DOHH2 (cell line): ENCODE results near the gene USP13.

Experiments used
- H3F3A ChIP-seq: fragments of 200-600 bp; sonication (generic), shearing (Covaris generic); 2 replicates; pipeline ENCODE4 v1.6.0; 2016; ENCODE audit warnings: antibody characterized with exemption, mild to moderate bottlenecking; ENCODE audit not compliant: control insufficient read depth, insufficient read depth
- H3K27ac ChIP-seq: fragments of 200-600 bp; sonication (generic); 2 replicates; pipeline ENCODE4 v1.5.1; 2014; ENCODE audit warnings: low read depth, mild to moderate bottlenecking, low read length, moderate library complexity
- H3K27me3 ChIP-seq: fragments of 200-600 bp; sonication (generic); 2 replicates; pipeline ENCODE4 v1.6.1; 2014; ENCODE audit warnings: mild to moderate bottlenecking, low read length, mixed read lengths; ENCODE audit not compliant: control insufficient read depth
- H3K36me3 ChIP-seq: fragments of 200-600 bp; sonication (generic); 2 replicates; pipeline ENCODE4 v1.6.1; 2014; ENCODE audit warnings: mild to moderate bottlenecking, low read length, moderate library complexity, mixed read lengths; ENCODE audit not compliant: control insufficient read depth
- H3K4me1 ChIP-seq: fragments of 200-600 bp; sonication (generic); 2 replicates; pipeline ENCODE4 v1.6.1; 2014; ENCODE audit warnings: mild to moderate bottlenecking, low read length, mixed read lengths; ENCODE audit not compliant: control insufficient read depth
- H3K4me2 ChIP-seq: fragments of 200-600 bp; sonication (generic); 2 replicates; pipeline ENCODE4 v1.6.0; 2014; ENCODE audit warnings: mild to moderate bottlenecking, low read length, moderate library complexity
- H3K4me3 ChIP-seq: fragments of 200-600 bp; sonication (generic); 2 replicates; pipeline ENCODE4 v1.5.1; 2014; ENCODE audit warnings: mild to moderate bottlenecking, low read length, mixed read lengths
- H3K79me2 ChIP-seq: fragments of 200-600 bp; sonication (generic); 2 replicates; pipeline ENCODE4 v1.6.1; 2014; ENCODE audit warnings: mild to moderate bottlenecking, low read length, mixed read lengths; ENCODE audit not compliant: control insufficient read depth
- H3K9me2 ChIP-seq: fragments of 200-600 bp; sonication (generic); replicated peaks from 2 replicates; pipeline ENCODE4 v1.6.1; 2014; ENCODE audit warnings: mild to moderate bottlenecking, low read length, mixed read lengths; ENCODE audit not compliant: control insufficient read depth
- H3K9me3 ChIP-seq: fragments of 200-600 bp; sonication (generic); 2 replicates; pipeline ENCODE4 v1.6.1; 2014; ENCODE audit warnings: antibody characterized with exemption, low read length, mixed read lengths; ENCODE audit not compliant: control insufficient read depth, insufficient read depth
- H4K20me1 ChIP-seq: fragments of 200-600 bp; sonication (generic); 2 replicates; pipeline ENCODE4 v1.6.0; 2014; ENCODE audit warnings: low read depth, mild to moderate bottlenecking, antibody characterized with exemption, low read length, moderate library complexity; ENCODE audit not compliant: control insufficient read depth, insufficient read depth
- EZH2phosphoT487 ChIP-seq: fragments of 200-600 bp; sonication (generic); IDR thresholded peaks from 2 replicates; pipeline ENCODE4 v1.6.1; 2017; ENCODE audit warnings: borderline replicate concordance, mild to moderate bottlenecking, antibody characterized with exemption, low read length, moderate library complexity, mixed read lengths
- TF ChIP-seq, protein P1 (sequence below): fragments of 200-600 bp; sonication (generic); IDR thresholded peaks from one replicate; pipeline ENCODE4 v1.5.1; 2014; ENCODE audit warnings: antibody characterized with exemption, mild to moderate bottlenecking, low read depth, low read length; ENCODE audit not compliant: poor library complexity, severe bottlenecking

USP13 gene

GRCh38 chr3:179676081-179676480, 23.2 kb downstream of the USP13 start:
- Histone ChIP-seq H3K79me2 (peaks cover 93% of the 10 kb centered on the region), H3F3A (no peaks in the 10 kb centered on the region), H4K20me1 (peaks cover 14% of the 10 kb centered on the region; the same call in 1 of the 2 replicates), H3K27ac (no peak overlapping the region), H3K27me3 (no peaks in the 10 kb centered on the region), H3K4me2 (no peak overlapping the region), H3K36me3 (no peaks in the 10 kb centered on the region), H3K4me3 (no peak overlapping the region), H3K4me1 (no peaks in the 10 kb centered on the region), H3K9me3 (no peaks in the 10 kb centered on the region), H3K9me2 (no peaks in the 10 kb centered on the region)
- TF ChIP-seq EZH2phosphoT487, result no peak
- TF ChIP-seq, protein P1, sequence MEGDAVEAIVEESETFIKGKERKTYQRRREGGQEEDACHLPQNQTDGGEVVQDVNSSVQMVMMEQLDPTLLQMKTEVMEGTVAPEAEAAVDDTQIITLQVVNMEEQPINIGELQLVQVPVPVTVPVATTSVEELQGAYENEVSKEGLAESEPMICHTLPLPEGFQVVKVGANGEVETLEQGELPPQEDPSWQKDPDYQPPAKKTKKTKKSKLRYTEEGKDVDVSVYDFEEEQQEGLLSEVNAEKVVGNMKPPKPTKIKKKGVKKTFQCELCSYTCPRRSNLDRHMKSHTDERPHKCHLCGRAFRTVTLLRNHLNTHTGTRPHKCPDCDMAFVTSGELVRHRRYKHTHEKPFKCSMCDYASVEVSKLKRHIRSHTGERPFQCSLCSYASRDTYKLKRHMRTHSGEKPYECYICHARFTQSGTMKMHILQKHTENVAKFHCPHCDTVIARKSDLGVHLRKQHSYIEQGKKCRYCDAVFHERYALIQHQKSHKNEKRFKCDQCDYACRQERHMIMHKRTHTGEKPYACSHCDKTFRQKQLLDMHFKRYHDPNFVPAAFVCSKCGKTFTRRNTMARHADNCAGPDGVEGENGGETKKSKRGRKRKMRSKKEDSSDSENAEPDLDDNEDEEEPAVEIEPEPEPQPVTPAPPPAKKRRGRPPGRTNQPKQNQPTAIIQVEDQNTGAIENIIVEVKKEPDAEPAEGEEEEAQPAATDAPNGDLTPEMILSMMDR, result no peak

DNA sequence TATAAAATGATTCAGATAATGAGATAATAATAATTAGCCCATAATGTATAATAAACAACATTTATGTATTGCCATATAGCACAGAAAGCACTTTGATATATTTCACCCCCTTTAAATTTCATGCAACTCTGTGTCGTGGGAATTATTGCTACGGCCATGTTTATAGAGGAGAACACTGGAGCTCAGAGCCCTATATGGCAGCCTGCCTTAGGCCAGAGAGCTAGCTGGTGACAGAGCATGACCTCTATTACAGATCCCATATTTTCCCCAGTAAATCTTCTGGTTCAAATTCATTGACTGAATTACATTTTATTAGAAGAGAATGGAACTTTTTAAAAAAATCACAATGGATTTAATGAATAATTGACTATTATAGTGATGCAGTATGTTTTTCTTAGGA, 25.0 kb downstream of the USP13 start:
- H3K4me2 ChIP-seq, result no peak overlapping the region
- no peaks in the 10 kb centered on the region for H3K9me3 ChIP-seq
- H3K9me2 ChIP-seq, result no peaks in the 10 kb centered on the region
- H3K36me3 ChIP-seq, result peaks cover 9% of the 10 kb centered on the region; the same call in 1 of the 2 replicates
- 0 out of 2 replicates have a peak, but pooled peaks cover 3% of the 10 kb centered on the region for H3F3A ChIP-seq
- no peaks in the 10 kb centered on the region for H3K4me1 ChIP-seq
- H3K27ac ChIP-seq, result no peak overlapping the region
- H3K27me3 ChIP-seq, result no peaks in the 10 kb centered on the region
- H3K79me2 ChIP-seq, result peaks cover 88% of the 10 kb centered on the region
- H4K20me1 ChIP-seq, result peaks cover 10% of the 10 kb centered on the region; the same call in 1 of the 2 replicates
- H3K4me3 ChIP-seq, result no peak overlapping the region
- TF ChIP-seq, protein P1, result no peak
- TF ChIP-seq EZH2phosphoT487, result no peak

DNA sequence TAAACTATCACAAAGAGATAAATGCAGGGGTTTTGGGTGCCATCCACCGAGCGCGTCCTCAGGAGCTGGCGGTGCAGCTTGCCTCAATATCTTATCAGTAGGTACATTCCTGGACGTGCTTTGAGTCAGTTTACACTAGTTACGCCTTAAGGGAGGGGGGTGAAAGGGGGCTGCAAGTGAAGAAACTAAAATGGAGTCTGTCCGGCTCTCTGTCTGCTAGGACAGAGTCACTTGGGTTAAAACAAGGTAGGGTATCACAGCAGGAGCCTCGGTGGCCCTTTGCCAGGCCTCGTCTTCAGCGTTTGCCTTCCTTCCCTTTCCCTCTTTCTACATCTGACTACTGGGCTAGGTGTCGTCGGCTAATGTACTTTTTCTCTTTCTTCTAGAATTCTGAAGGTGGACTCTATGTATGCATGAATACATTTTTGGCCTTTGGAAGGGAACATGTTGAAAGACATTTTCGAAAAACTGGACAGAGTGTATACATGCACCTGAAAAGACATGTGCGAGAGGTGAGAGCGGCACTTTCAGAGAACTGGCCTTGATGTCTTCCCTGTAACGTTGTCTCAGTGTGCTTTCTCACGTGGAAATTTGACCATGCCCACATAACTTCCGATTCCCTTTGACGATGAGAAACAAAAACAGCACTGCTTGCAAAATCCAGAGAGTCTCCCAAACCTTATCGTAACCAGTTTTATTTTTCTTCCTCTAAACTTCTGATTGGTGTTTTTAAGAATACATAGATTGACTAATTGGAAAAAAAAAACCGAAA, 28.8 kb downstream of the USP13 start:
- no peak for TF ChIP-seq EZH2phosphoT487
- TF ChIP-seq, protein P1, result no peak
- Histone ChIP-seq H4K20me1 (no peaks in the 10 kb centered on the region), H3K27ac (no peak overlapping the region), H3F3A (0 out of 2 replicates have a peak, but pooled peaks cover 3% of the 10 kb centered on the region), H3K79me2 (peaks cover 64% of the 10 kb centered on the region), H3K4me3 (no peak overlapping the region), H3K27me3 (no peaks in the 10 kb centered on the region), H3K4me1 (no peaks in the 10 kb centered on the region), H3K36me3 (peaks cover 29% of the 10 kb centered on the region), H3K9me3 (no peaks in the 10 kb centered on the region), H3K4me2 (no peak overlapping the region), H3K9me2 (no peaks in the 10 kb centered on the region)
